SH-SY5Y (cell line): ENCODE measurements around the gene GRIA2.

Experiments
- GATA2 ChIP-seq: IDR thresholded peaks from 2 replicates; pipeline ENCODE4 v1.6.1; 2011; ENCODE audit warnings: mild to moderate bottlenecking, low read depth, low read length
- GATA3 ChIP-seq: IDR thresholded peaks from 2 replicates; pipeline ENCODE4 v1.6.1; 2011; ENCODE audit warnings: low read depth, mild to moderate bottlenecking, low read length, moderate library complexity

- TF ChIP-seq GATA2: no peak
- no peak for TF ChIP-seq GATA3
Measured at GRCh38 chr4:157314906-157315305, 94.4 kb downstream of the GRIA2 start.
